Tibial artery (tissue), 4 donors: ENCODE results near the gene KYAT1.
A peak's percentile ranks its signal among the peaks of the same experiment; 100 is the strongest.

Experiments
- DNase-seq, 2 donors: peaks; one replicate each; pipeline ENCODE4 v3.0.0-alpha.2; 2019
- H3K27ac ChIP-seq, 2 donors: fragments of 200-600 bp; sonication (generic) in 1 of 2; 1 replicate in 1 of 2; 2 replicates in 1 of 2; pipeline ENCODE4 v1.5.1; 2018 to 2019; ENCODE audit warnings: mild to moderate bottlenecking in 1 of 2
- H3K27me3 ChIP-seq, 2 donors: fragments of 200-600 bp; sonication (generic) in 1 of 2; one replicate each; pipeline versions ENCODE4 v1.5.1 to v1.6.0; 2016 to 2019
- H3K36me3 ChIP-seq, 3 donors: fragments of 200-600 bp; sonication (generic) in 2 of 3; one replicate each; pipeline ENCODE4 v1.5.1; 2016 to 2019; ENCODE audit warnings: mild to moderate bottlenecking in 2 of 3
- H3K4me1 ChIP-seq, 4 donors: fragments of 200-600 bp; sonication (generic) in 2 of 4; 1 replicate in 3 of 4; 2 replicates in 1 of 4; pipeline ENCODE4 v1.5.1; 2016 to 2019
- H3K4me3 ChIP-seq, 2 donors: fragments of 200-600 bp; sonication (generic) in 1 of 2; 1 replicate in 1 of 2; 2 replicates in 1 of 2; pipeline ENCODE4 v1.5.1; 2018 to 2019; ENCODE audit warnings: mild to moderate bottlenecking in 2 of 2
- H3K9me3 ChIP-seq, 3 donors: fragments of 200-600 bp; sonication (generic) in 1 of 3; one replicate each; pipeline ENCODE4 v1.5.1; 2016 to 2019
- intact Hi-C: fragments of 100-400 bp; cut with DNase I; formaldehyde crosslinking; loops from one replicate; pipeline ENCODE4 v1.15.0; 2023; ENCODE audit warnings: low total_unique reads
- TF ChIP-seq, protein P1 (sequence below), 2 experiments: fragments of 200-600 bp in 1 of 2; fragments of 450-650 bp in 1 of 2; IDR thresholded peaks; one replicate each; pipeline ENCODE4 v1.5.1; 2017 to 2019; ENCODE audit warnings: antibody characterized with exemption in 2 of 2, mild to moderate bottlenecking in 1 of 2, moderate library complexity in 1 of 2

The KYAT1 gene

GRCh38 chr9:128895556-128895955 is 13.8 kb upstream of the KYAT1 start:
- TF ChIP-seq, protein P1, sequence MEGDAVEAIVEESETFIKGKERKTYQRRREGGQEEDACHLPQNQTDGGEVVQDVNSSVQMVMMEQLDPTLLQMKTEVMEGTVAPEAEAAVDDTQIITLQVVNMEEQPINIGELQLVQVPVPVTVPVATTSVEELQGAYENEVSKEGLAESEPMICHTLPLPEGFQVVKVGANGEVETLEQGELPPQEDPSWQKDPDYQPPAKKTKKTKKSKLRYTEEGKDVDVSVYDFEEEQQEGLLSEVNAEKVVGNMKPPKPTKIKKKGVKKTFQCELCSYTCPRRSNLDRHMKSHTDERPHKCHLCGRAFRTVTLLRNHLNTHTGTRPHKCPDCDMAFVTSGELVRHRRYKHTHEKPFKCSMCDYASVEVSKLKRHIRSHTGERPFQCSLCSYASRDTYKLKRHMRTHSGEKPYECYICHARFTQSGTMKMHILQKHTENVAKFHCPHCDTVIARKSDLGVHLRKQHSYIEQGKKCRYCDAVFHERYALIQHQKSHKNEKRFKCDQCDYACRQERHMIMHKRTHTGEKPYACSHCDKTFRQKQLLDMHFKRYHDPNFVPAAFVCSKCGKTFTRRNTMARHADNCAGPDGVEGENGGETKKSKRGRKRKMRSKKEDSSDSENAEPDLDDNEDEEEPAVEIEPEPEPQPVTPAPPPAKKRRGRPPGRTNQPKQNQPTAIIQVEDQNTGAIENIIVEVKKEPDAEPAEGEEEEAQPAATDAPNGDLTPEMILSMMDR (IDR thresholded peaks at IDR 0.05) = no peak
- intact Hi-C loops = no loop called here
- no peak overlapping the region for H3K4me3 ChIP-seq
- H3K9me3 ChIP-seq = no peaks in the 10 kb centered on the region
- peak overlapping the region; percentile 89 to 94 for H3K27ac ChIP-seq
- no peak for DNase-seq
- H3K4me1 ChIP-seq = peaks cover 10 to 72% (median 56%) of the 10 kb centered on the region in 4 donors
- no peaks in the 10 kb centered on the region for H3K27me3 ChIP-seq
- H3K36me3 ChIP-seq = peaks cover 29 to 64% (median 56%) of the 10 kb centered on the region in 3 donors

GRCh38 chr9:128894764-128895163 is 13.0 kb upstream of the KYAT1 start:
- intact Hi-C loops = no loop called here
- peaks cover 10 to 74% (median 57%) of the 10 kb centered on the region in 4 donors for H3K4me1 ChIP-seq

GRCh38 chr9:128893354-128893753 is 11.6 kb upstream of the KYAT1 start:
- Histone ChIP-seq H3K27ac (peak overlapping the region; percentile 89 to 94), H3K9me3 (no peaks in the 10 kb centered on the region), H3K4me1 (peaks cover 10 to 74% (median 55%) of the 10 kb centered on the region in 4 donors), H3K36me3 (peaks cover 20 to 69% (median 50%) of the 10 kb centered on the region in 3 donors), H3K27me3 (no peaks in the 10 kb centered on the region), H3K4me3 (peak overlapping the region; percentile 8 to 29)
- intact Hi-C loops = no loop called here
- DNase-seq = no peak
- TF ChIP-seq, protein P1 (IDR thresholded peaks at IDR 0.05) = no peak

More at GRCh38 chr9:128894764-128895163, 13.0 kb upstream of the KYAT1 start:
- Histone ChIP-seq H3K9me3 (no peaks in the 10 kb centered on the region), H3K27ac (peak overlapping the region; percentile 89 to 94), H3K4me3 (no peak overlapping the region), H3K36me3 (peaks cover 29 to 69% (median 50%) of the 10 kb centered on the region in 3 donors), H3K27me3 (no peaks in the 10 kb centered on the region)
- no peak for DNase-seq
- TF ChIP-seq, protein P1 (IDR thresholded peaks at IDR 0.05) = no peak

DNA sequence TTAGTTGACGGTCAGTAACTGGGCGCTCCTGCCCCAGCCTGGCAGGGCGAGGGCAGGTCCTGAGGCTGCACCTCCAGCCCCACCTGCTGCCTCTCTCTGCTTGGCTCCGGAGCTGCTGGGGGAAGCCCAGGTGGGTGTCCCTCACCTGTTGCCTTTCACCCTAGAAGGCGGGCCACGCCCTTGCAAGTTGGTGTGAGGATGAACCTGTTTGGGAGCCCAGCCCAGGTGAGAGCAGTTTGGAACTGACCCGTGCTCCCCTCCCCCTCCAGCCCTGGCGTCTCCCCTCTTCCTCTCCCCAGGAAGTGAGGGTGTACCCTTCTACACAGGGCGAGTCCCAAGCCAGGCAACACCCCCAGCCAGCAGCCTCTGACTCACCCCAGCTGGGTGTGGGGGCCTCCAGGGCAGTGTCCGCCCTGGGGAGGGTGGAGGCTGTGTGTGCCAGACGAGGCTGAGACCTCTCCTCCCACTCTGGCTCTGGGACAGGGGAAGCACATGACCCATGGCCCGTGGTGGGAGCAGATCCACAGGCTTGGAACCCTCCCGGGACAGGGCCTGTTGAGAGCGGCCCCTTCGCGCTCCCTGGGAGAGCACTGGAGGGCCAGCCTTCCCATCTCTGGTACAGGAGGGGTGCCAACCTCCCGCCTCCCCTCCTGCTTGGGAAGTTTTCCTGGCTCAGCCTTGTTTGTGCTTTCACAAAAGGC is 10.6 kb upstream of the KYAT1 start:
- peaks cover 10 to 80% (median 65%) of the 10 kb centered on the region in 4 donors for H3K4me1 ChIP-seq
- no peaks in the 10 kb centered on the region for H3K9me3 ChIP-seq
- TF ChIP-seq, protein P1 (IDR thresholded peaks at IDR 0.05) = no peak
- no peaks in the 10 kb centered on the region for H3K27me3 ChIP-seq
- intact Hi-C loops = no loop called here
- H3K36me3 ChIP-seq = peaks cover 15 to 66% (median 44%) of the 10 kb centered on the region in 3 donors
- DNase-seq = peak; percentile 96 to 98
- H3K4me3 ChIP-seq = peak overlapping the region; percentile 8 to 29
- peak overlapping the region; percentile 89 to 94 for H3K27ac ChIP-seq

- no peaks in the 10 kb centered on the region for H3K27me3 ChIP-seq
- H3K4me3 ChIP-seq = no peak overlapping the region
- TF ChIP-seq, protein P1 (IDR thresholded peaks at IDR 0.05) = no peak
- peak overlapping the region; percentile 89 to 94 for H3K27ac ChIP-seq
- intact Hi-C loops = no loop called here
- peaks cover 7 to 65% (median 41%) of the 10 kb centered on the region in 3 donors for H3K36me3 ChIP-seq
- H3K4me1 ChIP-seq = peaks cover 10 to 87% (median 69%) of the 10 kb centered on the region in 4 donors
- H3K9me3 ChIP-seq = no peaks in the 10 kb centered on the region
- peak in 1 of 2 donors; percentile 83 for DNase-seq
Observed at GRCh38 chr9:128891321-128892220, 9.8 kb upstream of the KYAT1 start.
